GM23338 (cell line): ENCODE measurements around the gene FOXRED1. TPM values are rescaled to one million over a fixed set of nuclear protein-coding genes. Genes with fewer than 3 reads are reported as not detected.

Source experiments
- ATAC-seq: fragments of 200-7000 bp; cut with Tn5 transposase; 3 replicates; pipeline ENCODE4 v1.9.1; 2020
- DNase-seq: peaks from one replicate; pipeline ENCODE4 v3.0.0-alpha.2; 2015; ENCODE audit warnings: low spot score
- H2AFZ ChIP-seq: fragments of 200-600 bp; sonication (generic); 2 replicates; pipeline ENCODE4 v1.8.0; 2016; ENCODE audit warnings: antibody characterized with exemption, mild to moderate bottlenecking, moderate library complexity
- H3F3A ChIP-seq: fragments of 200-600 bp; sonication (generic); replicated peaks from 2 replicates; pipeline ENCODE4 v1.8.0; 2017; ENCODE audit warnings: antibody characterized with exemption, mixed run types, low read depth
- H3K27ac ChIP-seq: fragments of 200-600 bp; sonication (generic); 2 replicates; pipeline ENCODE4 v1.6.1; 2016; ENCODE audit warnings: low read depth
- H3K27me3 ChIP-seq: fragments of 200-600 bp; sonication (generic); 2 replicates; pipeline ENCODE4 v1.8.0; 2016; ENCODE audit warnings: mild to moderate bottlenecking, mixed run types, moderate library complexity; ENCODE audit not compliant: insufficient read depth
- H3K36me3 ChIP-seq: fragments of 200-600 bp; sonication (generic); 2 replicates; pipeline ENCODE4 v1.8.0; 2016; ENCODE audit warnings: mild to moderate bottlenecking; ENCODE audit not compliant: insufficient read depth
- H3K4me1 ChIP-seq: fragments of 200-600 bp; sonication (generic); 2 replicates; pipeline ENCODE4 v1.8.0; 2016; ENCODE audit warnings: mild to moderate bottlenecking, moderate library complexity; ENCODE audit not compliant: insufficient read depth
- H3K4me2 ChIP-seq: fragments of 200-600 bp; sonication (generic); 2 replicates; pipeline ENCODE4 v1.7.1; 2017; ENCODE audit warnings: mixed run types
- H3K4me3 ChIP-seq: fragments of 200-600 bp; sonication (generic); 2 replicates; pipeline ENCODE4 v1.6.1; 2016; ENCODE audit warnings: mixed run types
- H3K79me2 ChIP-seq: fragments of 200-600 bp; sonication (generic); replicated peaks from 2 replicates; pipeline ENCODE4 v1.8.0; 2017; ENCODE audit warnings: mild to moderate bottlenecking; ENCODE audit not compliant: insufficient read depth
- H3K9me2 ChIP-seq: fragments of 200-600 bp; sonication (generic); 2 replicates; pipeline ENCODE4 v1.8.0; 2017; ENCODE audit not compliant: insufficient read depth
- H4K20me1 ChIP-seq: fragments of 200-600 bp; sonication (generic); replicated peaks from 2 replicates; pipeline ENCODE4 v1.8.0; 2017; ENCODE audit warnings: mild to moderate bottlenecking; ENCODE audit not compliant: insufficient read depth
- H3K27ac Mint-ChIP-seq: 2 replicates; pipeline ENCODE4 v1.8.0; 2020; ENCODE audit warnings: inconsistent platforms, mild to moderate bottlenecking, moderate library complexity, mixed read lengths
- H3K27me3 Mint-ChIP-seq: 3 replicates; pipeline ENCODE4 v1.8.0; 2022; ENCODE audit warnings: low read depth, mild to moderate bottlenecking, moderate library complexity, mixed read lengths, inconsistent platforms; ENCODE audit not compliant: insufficient read depth, poor library complexity
- H3K36me3 Mint-ChIP-seq: 3 replicates; pipeline ENCODE4 v1.8.0; 2021; ENCODE audit warnings: low read depth, mild to moderate bottlenecking, inconsistent platforms, moderate library complexity, mixed read lengths
- H3K4me1 Mint-ChIP-seq: 3 replicates; pipeline ENCODE4 v1.8.0; 2020; ENCODE audit warnings: mild to moderate bottlenecking, inconsistent platforms, mixed read lengths
- H3K4me3 Mint-ChIP-seq: 3 replicates; pipeline ENCODE4 v1.8.0; 2021; ENCODE audit warnings: moderate library complexity, mild to moderate bottlenecking, inconsistent platforms, mixed read lengths
- H3K9me3 Mint-ChIP-seq: 3 replicates; pipeline ENCODE4 v1.8.0; 2020; ENCODE audit warnings: moderate library complexity, mild to moderate bottlenecking, inconsistent platforms, mixed read lengths
- CREB1 ChIP-seq: fragments of 250-450 bp; sonication (Bioruptor Pico); IDR thresholded peaks from 2 replicates; pipeline ENCODE4 v1.5.0; 2020; ENCODE audit warnings: low read depth, mild to moderate bottlenecking, moderate library complexity
- CTCF ChIP-seq, 2 experiments: fragments of 200-600 bp in 1 of 2; sonication (generic) in 1 of 2; conservative IDR thresholded peaks; 2 replicates each; pipeline versions ENCODE4 v1.5.1 to v1.6.1; 2016 to 2017; ENCODE audit warnings: antibody characterized with exemption in 2 of 2, low read depth in 2 of 2, mild to moderate bottlenecking in 2 of 2, moderate library complexity in 1 of 2
- ETS1 ChIP-seq: IDR thresholded peaks from 2 replicates; pipeline ENCODE4 v1.6.1; 2016; ENCODE audit warnings: antibody characterized with exemption
- EZH2 ChIP-seq: fragments of 200-600 bp; sonication (generic); IDR thresholded peaks from one replicate; pipeline ENCODE4 v1.8.0; 2017; ENCODE audit warnings: antibody characterized with exemption, mild to moderate bottlenecking, low read depth; ENCODE audit not compliant: unreplicated experiment
- EZH2phosphoT487 ChIP-seq: fragments of 200-600 bp; sonication (generic); IDR thresholded peaks from one replicate; pipeline ENCODE4 v1.8.1; 2018; ENCODE audit warnings: antibody characterized with exemption; ENCODE audit not compliant: unreplicated experiment
- JUNB ChIP-seq: IDR thresholded peaks from one replicate; pipeline ENCODE4 v1.6.1; 2016; ENCODE audit warnings: antibody characterized with exemption; ENCODE audit not compliant: unreplicated experiment
- NANOG ChIP-seq: IDR thresholded peaks from 2 replicates; pipeline ENCODE4 v1.6.1; 2016; ENCODE audit warnings: antibody characterized with exemption, borderline replicate concordance
- POLR2AphosphoS5 ChIP-seq: IDR thresholded peaks from 2 replicates; pipeline ENCODE4 v1.6.1; 2016; ENCODE audit warnings: antibody characterized with exemption, low read depth
- REST ChIP-seq: IDR thresholded peaks from one replicate; pipeline ENCODE4 v1.6.1; 2018; ENCODE audit warnings: antibody characterized with exemption; ENCODE audit not compliant: unreplicated experiment
- STAT1 ChIP-seq: IDR thresholded peaks from one replicate; pipeline ENCODE4 v1.6.1; 2016; ENCODE audit warnings: antibody characterized with exemption; ENCODE audit not compliant: unreplicated experiment
- ZNF114 ChIP-seq: fragments of 250-450 bp; sonication (Bioruptor Pico); IDR thresholded peaks from 2 replicates; pipeline ENCODE4 v1.5.0; 2020; ENCODE audit warnings: mild to moderate bottlenecking, moderate library complexity
- ZNF331 ChIP-seq: fragments of 250-450 bp; sonication (Bioruptor Pico); IDR thresholded peaks from 2 replicates; pipeline ENCODE4 v1.5.0; 2020; ENCODE audit warnings: low read depth, mild to moderate bottlenecking, moderate library complexity
- long read RNA-seq: library from polyadenylated mRNA; unstranded; transcript quantifications from one replicate; pipeline ENCODE4 v2.0.0, GENCODE V29; 2020; ENCODE audit not compliant: unreplicated experiment
- polyA plus RNA-seq: library from polyadenylated mRNA; unstranded; fragments of >200 nt; fragmentation: Nextera tagmentation; extraction: Ambion mirVana; gene quantifications from 2 replicates; pipeline ENCODE4 v1.2.1, GENCODE V29; 2016
- total RNA-seq: library from RNA; depleted of rRNA; stranded (reverse); fragments of >200 nt; shearing (Covaris generic); gene quantifications from 2 replicates; pipeline ENCODE4 v1.2.3, GENCODE V29; 2014; rRNA removed

Gene FOXRED1
- total RNA-seq (41.0 and 59.2 TPM in 2 replicates), polyA plus RNA-seq (25.2 and 27.0 TPM in 2 replicates)
- long read RNA-seq, transcript FOXRED1-201 (11 exons, 1,970 nt), result major isoform, 29 of 45 reads
- long read RNA-seq, partial matches to known transcripts, result 6 of 45 reads
- long read RNA-seq, other reads (novel, unspliced or antisense), result 9 of 45 reads

- peak within 1 kb of the TSS; percentile 95 for H3K27ac ChIP-seq
- peak within 1 kb of the TSS; percentile 70 for H3K4me3 ChIP-seq
- DNase-seq (peak; percentile 99), ATAC-seq (peak; percentile 96)
- H3K9me2 ChIP-seq, result no peaks in the 10 kb centered on the region
- peaks cover 9% of the 10 kb centered on the region; the same call in 1 of the 2 replicates for H3K4me1 ChIP-seq
- no peaks in the 10 kb centered on the region for H3K9me3 Mint-ChIP-seq
- peak within 1 kb of the TSS; percentile 98 for H3K4me2 ChIP-seq
- peaks cover 12% of the 10 kb centered on the region for H3K4me1 Mint-ChIP-seq
- H4K20me1 ChIP-seq, result no peaks in the 10 kb centered on the region
- H3K27me3 Mint-ChIP-seq, result peaks cover 14% of the 10 kb centered on the region
- H3K36me3 Mint-ChIP-seq, result peaks cover 66% of the 10 kb centered on the region
- TF ChIP-seq ETS1 (peak; percentile 70), CREB1 (CRISPR knock-in tag) (peak; percentile 98), POLR2AphosphoS5 (peak; percentile 84), STAT1 (no peak)
- H3F3A ChIP-seq, result peaks cover 25% of the 10 kb centered on the region; the same call in 1 of the 2 replicates
- peaks cover 30% of the 10 kb centered on the region for H3K36me3 ChIP-seq
- H3K27ac Mint-ChIP-seq, result peak within 1 kb of the TSS; percentile 99
- peak within 1 kb of the TSS; percentile 94; the same call in 1 of the 2 replicates for H2AFZ ChIP-seq
- H3K4me3 Mint-ChIP-seq, result peak within 1 kb of the TSS; percentile 96
- peaks cover 38% of the 10 kb centered on the region for H3K79me2 ChIP-seq
- no peaks in the 10 kb centered on the region for H3K27me3 ChIP-seq
Observed at GRCh38 chr11:126268708-126269579, at the start of gene FOXRED1, which contains the start of gene SRPRA. TSS of gene FOXRED1 (plus strand) at chr11:126269154. CDS start at chr11:126269207, 53 bp downstream. TSS of gene SRPRA (minus strand) at chr11:126268895. CDS start at chr11:126268804, 91 bp downstream.

GRCh38 chr11:126219547-126219946 lies 49.4 kb upstream of the FOXRED1 start:
- Mint-ChIP-seq H3K27me3 (no peaks in the 10 kb centered on the region), H3K36me3 (peaks cover 9% of the 10 kb centered on the region), H3K4me1 (no peaks in the 10 kb centered on the region; the same call in 2 of the 3 replicates), H3K4me3 (no peak overlapping the region), H3K9me3 (peaks cover 4% of the 10 kb centered on the region; the same call in 2 of the 3 replicates), H3K27ac (no peak overlapping the region)
- Histone ChIP-seq H3F3A (no peaks in the 10 kb centered on the region), H4K20me1 (peaks cover 55% of the 10 kb centered on the region), H2AFZ (no peak overlapping the region), H3K27me3 (no peaks in the 10 kb centered on the region), H3K4me3 (no peak overlapping the region), H3K79me2 (peaks cover 100% of the 10 kb centered on the region), H3K4me2 (no peak overlapping the region), H3K36me3 (peaks cover 3% of the 10 kb centered on the region; the same call in 1 of the 2 replicates), H3K27ac (no peak overlapping the region), H3K9me2 (no peaks in the 10 kb centered on the region), H3K4me1 (no peaks in the 10 kb centered on the region)
- DNase-seq, result no peak
- ATAC-seq, result no peak
- TF ChIP-seq NANOG (no peak), CTCF (conservative IDR thresholded peaks at IDR 0.05; ENCODE audit: low read depth in 2 of 2) (no peak), ETS1 (no peak), CREB1 (CRISPR knock-in tag) (no peak), EZH2phosphoT487 (no peak), POLR2AphosphoS5 (no peak), EZH2 (no peak), ZNF331 (CRISPR knock-in tag) (no peak), REST (no peak), STAT1 (no peak), ZNF114 (CRISPR knock-in tag) (no peak), JUNB (no peak)
